Transverse colon (tissue), 4 donors: Measurements from ENCODE around the gene ABCC9. TPM values are rescaled to one million over a fixed set of nuclear protein-coding genes. Genes with fewer than 3 reads are reported as not detected.
"Not testable (repeated sequence)": the region's sequence is repeated elsewhere in the genome, so short reads cannot be mapped to it uniquely, and the experiment has no call there.

Experiments used
- DNase-seq: peaks from one replicate; pipeline ENCODE4 v3.0.0-alpha.2; 2019
- H3K27ac ChIP-seq, 4 donors: fragments of 200-600 bp; sonication (generic); 2 replicates each; pipeline ENCODE4 v1.5.1; 2016 to 2018; ENCODE audit warnings: inconsistent platforms in 4 of 4
- H3K27me3 ChIP-seq: fragments of 200-600 bp; sonication (generic); 2 replicates; pipeline ENCODE4 v1.5.1; 2017; ENCODE audit warnings: inconsistent platforms
- H3K36me3 ChIP-seq, 4 donors: fragments of 200-600 bp; sonication (generic); 2 replicates each; pipeline ENCODE4 v1.5.1; 2017 to 2019; ENCODE audit warnings: inconsistent platforms in 4 of 4
- H3K4me1 ChIP-seq, 4 donors: fragments of 200-600 bp; sonication (generic); 2 replicates each; pipeline ENCODE4 v1.5.1; 2017 to 2020; ENCODE audit warnings: inconsistent platforms in 4 of 4
- H3K4me3 ChIP-seq, 4 donors: fragments of 200-600 bp; sonication (generic); 1 replicate in 1 of 4; 2 replicates in 3 of 4; pipeline versions ENCODE4 v1.5.1 to v1.6.1; 2017 to 2019; ENCODE audit warnings: inconsistent platforms in 4 of 4
- H3K9me3 ChIP-seq, 2 donors: fragments of 200-600 bp; sonication (generic); 2 replicates each; pipeline ENCODE4 v1.5.1; 2017 to 2019; ENCODE audit warnings: inconsistent platforms in 2 of 2
- CTCF ChIP-seq, 5 experiments: fragments of 200-600 bp in 3 of 5; fragments of 450-650 bp in 2 of 5; sonication (generic) in 3 of 5; IDR thresholded peaks; 1 replicate in 2 of 5; 2 replicates in 3 of 5; pipeline ENCODE4 v1.5.1; 2016 to 2017; ENCODE audit warnings: antibody characterized with exemption in 5 of 5, inconsistent platforms in 3 of 5, mild to moderate bottlenecking in 2 of 5, moderate library complexity in 1 of 5
- EP300 ChIP-seq: sonication (generic); formaldehyde crosslinking; IDR thresholded peaks from one replicate; pipeline ENCODE4 v1.6.1; 2017; ENCODE audit warnings: antibody characterized with exemption, low read depth
- POLR2A ChIP-seq: fragments of 450-650 bp; IDR thresholded peaks from one replicate; pipeline ENCODE4 v1.6.1; 2016; ENCODE audit warnings: antibody characterized with exemption, mild to moderate bottlenecking, moderate library complexity
- POLR2AphosphoS5 ChIP-seq, 3 donors: sonication (generic); formaldehyde crosslinking; IDR thresholded peaks; one replicate each; pipeline ENCODE4 v1.6.1; 2016; ENCODE audit warnings: antibody characterized with exemption in 3 of 3
- WGBS, 2 donors: methylation state at CpG; one replicate each; pipeline ENCODE4 v1.1.5; 2018; ENCODE audit warnings: low coverage in 1 of 2; 5-methylcytosine and 5-hydroxymethylcytosine counted together
- in situ Hi-C, 4 donors: fragments of 200-750 bp; cut with MboI; loops; one replicate each; pipeline versions ENCODE4 v1.15.0 to v1.15.1; 2017; ENCODE audit warnings: low sequenced_read_pairs in 3 of 4, low pct_ligation_motif_present in 1 of 4, low pct_unique_long_range_greater_than_20kb in 1 of 4
- intact Hi-C: fragments of 100-400 bp; cut with DNase I; formaldehyde crosslinking; loops from one replicate; pipeline ENCODE4 v1.15.1; 2023; ENCODE audit warnings: low total_unique reads
- total RNA-seq, 4 donors: library from RNA; depleted of rRNA; stranded (reverse); fragments of >200 nt; gene quantifications; one replicate each; pipeline ENCODE4 v1.1.0, GENCODE V29; 2016

Gene ABCC9
- total RNA-seq, 4 donors from 2014 or later: 5.2 to 10.2 (median 8.0) TPM

GRCh38 chr12:21814327-21814726 lies 126.9 kb downstream of the ABCC9 start:
- in situ Hi-C loops (no loop called here), intact Hi-C loops (no loop called here)
- H3K27ac ChIP-seq: no peak overlapping the region
- H3K36me3 ChIP-seq: no peaks in the 10 kb centered on the region
- DNase-seq: no peak
- 77 to 80% methylated on average over 2 of the region's 2 CpGs for WGBS, 2 donors
- no peaks in the 10 kb centered on the region for H3K27me3 ChIP-seq
- H3K4me3 ChIP-seq: no peak overlapping the region
- H3K4me1 ChIP-seq: peaks cover 0 to under 1% (median 0%) of the 10 kb centered on the region in 4 donors
- no peak for TF ChIP-seq POLR2AphosphoS5 (IDR thresholded peaks at IDR 0.05)
- no peak for TF ChIP-seq POLR2A
- no peak for TF ChIP-seq EP300
- no peak for TF ChIP-seq CTCF (IDR thresholded peaks at IDR 0.05)
- no peaks in the 10 kb centered on the region for H3K9me3 ChIP-seq

- TF ChIP-seq EP300 (no peak), CTCF (IDR thresholded peaks at IDR 0.05) (no peak), POLR2AphosphoS5 (IDR thresholded peaks at IDR 0.05) (no peak), POLR2A (no peak)
- H3K36me3 ChIP-seq: no peaks in the 10 kb centered on the region
- 79 to 82% methylated on average over 3 of the region's 3 CpGs for WGBS, 2 donors
- no peaks in the 10 kb centered on the region for H3K9me3 ChIP-seq
- intact Hi-C loops: no loop called here
- H3K27ac ChIP-seq: no peak overlapping the region
- in situ Hi-C loops: no loop called here
- no peak for DNase-seq
- H3K4me3 ChIP-seq: no peak overlapping the region
- no peaks in the 10 kb centered on the region for H3K4me1 ChIP-seq
- no peaks in the 10 kb centered on the region for H3K27me3 ChIP-seq
Observed at GRCh38 chr12:21813751-21814150, 127.5 kb downstream of the ABCC9 start.

DNA sequence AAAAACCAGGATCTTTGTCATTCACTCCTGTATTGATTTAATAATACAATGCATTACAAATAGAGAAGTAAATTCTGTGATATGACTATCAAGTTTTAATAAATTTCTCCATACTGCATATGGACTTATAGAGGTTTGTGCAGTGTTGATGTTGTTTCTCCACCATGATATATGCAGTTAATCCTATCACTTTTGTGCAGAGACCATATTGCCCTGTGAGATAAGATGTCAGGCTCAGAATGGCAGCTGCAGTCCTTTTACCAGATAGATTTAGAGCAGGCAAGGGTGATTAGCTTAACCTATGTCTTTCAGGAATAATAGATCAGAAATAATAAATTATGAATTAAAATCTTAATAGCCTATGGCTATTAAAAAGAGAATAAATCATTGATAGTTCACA lies 128.1 kb downstream of the ABCC9 start:
- Histone ChIP-seq H3K27ac (no peak overlapping the region), H3K9me3 (no peaks in the 10 kb centered on the region), H3K4me3 (no peak overlapping the region), H3K4me1 (no peaks in the 10 kb centered on the region), H3K27me3 (no peaks in the 10 kb centered on the region), H3K36me3 (no peaks in the 10 kb centered on the region)
- TF ChIP-seq POLR2AphosphoS5 (IDR thresholded peaks at IDR 0.05) (no peak), EP300 (no peak)
- intact Hi-C loops (no loop called here), in situ Hi-C loops (no loop called here)
- DNase-seq: no peak

DNA sequence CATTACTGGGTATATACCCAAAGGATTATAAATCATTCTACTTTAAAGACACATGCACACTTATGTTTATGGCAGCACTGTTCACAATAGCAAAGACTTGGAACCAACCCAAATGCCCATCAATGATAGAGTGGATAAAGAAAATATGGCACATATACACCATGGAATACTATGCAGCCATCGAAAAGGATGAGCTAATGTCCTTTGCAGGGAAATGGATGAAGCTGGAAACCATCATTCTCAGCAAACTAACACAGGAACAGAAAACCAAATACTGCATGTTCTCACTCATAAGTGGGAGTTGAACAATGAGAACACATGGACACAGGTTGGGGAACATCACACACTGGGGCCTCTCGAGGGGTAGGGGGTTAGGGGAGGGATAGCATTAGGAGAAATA lies 128.9 kb downstream of the ABCC9 start:
- H3K27ac ChIP-seq, H3K27me3 ChIP-seq, H3K9me3 ChIP-seq, DNase-seq, H3K36me3 ChIP-seq, H3K4me1 ChIP-seq, H3K4me3 ChIP-seq, in situ Hi-C loops, intact Hi-C loops: not testable (repeated sequence)
- WGBS, 2 donors: 76 to 83% methylated on average over 1 to 2 of the region's 2 CpGs

- H3K27me3 ChIP-seq: no peaks in the 10 kb centered on the region
- no peak for TF ChIP-seq POLR2AphosphoS5 (IDR thresholded peaks at IDR 0.05)
- no peak for TF ChIP-seq EP300
- no peak for TF ChIP-seq CTCF (IDR thresholded peaks at IDR 0.05)
- TF ChIP-seq POLR2A: no peak
- no peaks in the 10 kb centered on the region for H3K9me3 ChIP-seq
- no peak for DNase-seq
- intact Hi-C loops: no loop called here
- in situ Hi-C loops: no loop called here
- no peak overlapping the region for H3K4me3 ChIP-seq
- H3K4me1 ChIP-seq: no peaks in the 10 kb centered on the region
- H3K36me3 ChIP-seq: no peaks in the 10 kb centered on the region
- no peak overlapping the region for H3K27ac ChIP-seq
Observed at GRCh38 chr12:21809100-21809499, 132.1 kb downstream of the ABCC9 start.
